ENCODE results near the gene CPEB1.

The CPEB1 gene

DNA sequence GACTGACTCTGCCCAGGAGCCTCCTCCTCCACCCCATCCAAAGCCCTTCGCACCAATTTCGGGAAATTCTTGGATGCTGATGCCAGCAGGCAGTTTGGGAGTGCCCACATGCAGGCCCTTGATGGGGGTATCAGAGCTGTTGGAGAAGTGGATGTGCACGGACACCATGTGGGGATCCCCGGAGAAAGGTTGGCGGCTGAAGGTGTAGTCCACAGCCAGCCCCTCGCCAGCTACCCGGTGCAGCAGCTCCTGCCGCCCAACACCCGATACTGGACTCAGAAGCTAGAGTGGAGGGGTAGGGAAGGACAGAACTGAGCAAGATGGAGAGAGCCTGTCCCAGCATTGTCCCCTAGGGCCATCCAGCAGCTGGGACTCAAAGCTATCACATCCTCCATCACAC is 15.5 kb upstream of the CPEB1 start:
- TF ChIP-seq NFIC (IDR thresholded peaks at IDR 0.05) (no peak), FOXM1 (IDR thresholded peaks at IDR 0.05; ENCODE audit: borderline replicate concordance, low read depth) (no peak), EP300 (IDR thresholded peaks at IDR 0.05; ENCODE audit: borderline replicate concordance) (no peak), YY1 (IDR thresholded peaks at IDR 0.05; ENCODE audit: low read depth) (no peak), TEAD4 (IDR thresholded peaks at IDR 0.05) (no peak), EGR1 (IDR thresholded peaks at IDR 0.05) (no peak), RAD21 (IDR thresholded peaks at IDR 0.05; ENCODE audit: low read depth) (no peak)
- TF ChIP-seq, protein P1, sequence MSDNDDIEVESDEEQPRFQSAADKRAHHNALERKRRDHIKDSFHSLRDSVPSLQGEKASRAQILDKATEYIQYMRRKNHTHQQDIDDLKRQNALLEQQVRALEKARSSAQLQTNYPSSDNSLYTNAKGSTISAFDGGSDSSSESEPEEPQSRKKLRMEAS (IDR thresholded peaks at IDR 0.05), result no peak

DNA sequence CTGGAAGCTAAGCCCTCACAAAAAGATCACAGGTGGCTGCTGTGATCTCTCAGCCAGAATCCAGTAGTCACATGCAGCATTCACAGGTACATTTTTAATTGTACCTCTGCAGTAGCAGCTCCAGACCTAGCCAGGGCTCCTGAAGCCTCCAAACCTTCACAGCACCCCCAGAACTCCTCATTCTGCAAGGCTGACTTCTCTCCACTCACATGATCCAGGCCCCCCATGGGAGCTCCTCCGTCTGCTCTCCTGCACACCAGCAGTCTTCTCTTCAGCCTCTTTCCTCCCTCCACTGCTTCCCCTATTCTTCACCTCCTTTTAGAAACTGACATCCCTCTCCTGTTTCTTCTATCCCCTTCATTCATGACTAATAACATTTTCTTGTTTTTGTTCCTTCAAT is 13.2 kb upstream of the CPEB1 start:
- no peak for TF ChIP-seq RAD21 (IDR thresholded peaks at IDR 0.05; ENCODE audit: low read depth)

DNA sequence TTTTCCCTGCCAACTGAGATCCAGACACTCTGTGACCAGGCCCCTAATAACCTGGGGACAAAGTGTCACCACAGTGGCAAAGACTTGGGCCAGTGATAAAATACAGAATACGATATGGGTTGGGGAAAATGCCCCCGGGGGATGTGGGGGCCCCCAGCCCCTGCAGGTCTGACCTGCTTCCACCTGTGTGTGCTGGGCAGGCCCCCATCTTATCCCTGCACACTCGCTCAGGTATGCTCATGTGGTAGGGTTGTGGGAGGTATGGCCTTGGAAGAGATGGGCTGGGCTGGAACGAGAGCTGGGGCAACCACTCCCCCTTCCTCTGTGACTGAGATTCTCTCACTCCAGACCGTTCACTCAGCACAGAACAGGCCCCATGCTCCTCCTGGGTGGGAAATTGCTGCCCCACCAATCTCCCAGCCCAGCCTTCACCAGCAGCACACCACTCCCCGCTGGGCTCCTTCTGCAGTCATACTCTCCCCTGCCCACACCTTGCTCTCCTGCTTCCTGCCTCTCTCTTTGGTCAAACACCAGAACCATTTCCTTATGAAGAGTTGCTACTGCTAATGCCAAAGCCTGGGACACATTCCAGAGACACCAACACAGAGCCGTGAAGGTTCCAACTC is 9.6 kb upstream of the CPEB1 start:
- TF ChIP-seq TCF12 (IDR thresholded peaks at IDR 0.05; ENCODE audit: low read depth), result no peak

DNA sequence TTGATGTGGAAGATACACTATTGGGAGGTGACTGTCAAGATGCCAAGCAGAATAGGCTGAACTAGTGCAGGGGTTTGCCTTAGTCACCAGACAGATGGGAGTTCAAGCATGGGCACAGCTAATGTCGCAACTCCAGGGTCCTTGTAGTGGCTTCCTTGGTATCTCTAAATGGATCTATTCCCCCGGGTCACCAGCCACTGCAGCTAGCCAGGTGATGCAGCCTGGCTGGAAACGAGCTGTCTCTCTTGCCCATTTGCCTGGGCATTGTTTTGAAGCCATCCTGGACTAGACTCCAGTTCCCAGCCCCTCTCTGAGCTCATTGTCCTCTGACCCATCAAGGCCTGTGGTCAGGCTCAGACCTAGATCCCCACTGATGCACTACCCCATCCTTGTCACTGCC is 8.4 kb upstream of the CPEB1 start:
- TF ChIP-seq EGR1 (IDR thresholded peaks at IDR 0.05) (no peak), EP300 (IDR thresholded peaks at IDR 0.05; ENCODE audit: borderline replicate concordance) (no peak), FOXM1 (IDR thresholded peaks at IDR 0.05; ENCODE audit: borderline replicate concordance, low read depth) (no peak)
- TF ChIP-seq, protein P2, sequence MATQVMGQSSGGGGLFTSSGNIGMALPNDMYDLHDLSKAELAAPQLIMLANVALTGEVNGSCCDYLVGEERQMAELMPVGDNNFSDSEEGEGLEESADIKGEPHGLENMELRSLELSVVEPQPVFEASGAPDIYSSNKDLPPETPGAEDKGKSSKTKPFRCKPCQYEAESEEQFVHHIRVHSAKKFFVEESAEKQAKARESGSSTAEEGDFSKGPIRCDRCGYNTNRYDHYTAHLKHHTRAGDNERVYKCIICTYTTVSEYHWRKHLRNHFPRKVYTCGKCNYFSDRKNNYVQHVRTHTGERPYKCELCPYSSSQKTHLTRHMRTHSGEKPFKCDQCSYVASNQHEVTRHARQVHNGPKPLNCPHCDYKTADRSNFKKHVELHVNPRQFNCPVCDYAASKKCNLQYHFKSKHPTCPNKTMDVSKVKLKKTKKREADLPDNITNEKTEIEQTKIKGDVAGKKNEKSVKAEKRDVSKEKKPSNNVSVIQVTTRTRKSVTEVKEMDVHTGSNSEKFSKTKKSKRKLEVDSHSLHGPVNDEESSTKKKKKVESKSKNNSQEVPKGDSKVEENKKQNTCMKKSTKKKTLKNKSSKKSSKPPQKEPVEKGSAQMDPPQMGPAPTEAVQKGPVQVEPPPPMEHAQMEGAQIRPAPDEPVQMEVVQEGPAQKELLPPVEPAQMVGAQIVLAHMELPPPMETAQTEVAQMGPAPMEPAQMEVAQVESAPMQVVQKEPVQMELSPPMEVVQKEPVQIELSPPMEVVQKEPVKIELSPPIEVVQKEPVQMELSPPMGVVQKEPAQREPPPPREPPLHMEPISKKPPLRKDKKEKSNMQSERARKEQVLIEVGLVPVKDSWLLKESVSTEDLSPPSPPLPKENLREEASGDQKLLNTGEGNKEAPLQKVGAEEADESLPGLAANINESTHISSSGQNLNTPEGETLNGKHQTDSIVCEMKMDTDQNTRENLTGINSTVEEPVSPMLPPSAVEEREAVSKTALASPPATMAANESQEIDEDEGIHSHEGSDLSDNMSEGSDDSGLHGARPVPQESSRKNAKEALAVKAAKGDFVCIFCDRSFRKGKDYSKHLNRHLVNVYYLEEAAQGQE (IDR thresholded peaks at IDR 0.05; ENCODE audit: low read depth), result no peak
- TF ChIP-seq, protein P1 (IDR thresholded peaks at IDR 0.05), result no peak

DNA sequence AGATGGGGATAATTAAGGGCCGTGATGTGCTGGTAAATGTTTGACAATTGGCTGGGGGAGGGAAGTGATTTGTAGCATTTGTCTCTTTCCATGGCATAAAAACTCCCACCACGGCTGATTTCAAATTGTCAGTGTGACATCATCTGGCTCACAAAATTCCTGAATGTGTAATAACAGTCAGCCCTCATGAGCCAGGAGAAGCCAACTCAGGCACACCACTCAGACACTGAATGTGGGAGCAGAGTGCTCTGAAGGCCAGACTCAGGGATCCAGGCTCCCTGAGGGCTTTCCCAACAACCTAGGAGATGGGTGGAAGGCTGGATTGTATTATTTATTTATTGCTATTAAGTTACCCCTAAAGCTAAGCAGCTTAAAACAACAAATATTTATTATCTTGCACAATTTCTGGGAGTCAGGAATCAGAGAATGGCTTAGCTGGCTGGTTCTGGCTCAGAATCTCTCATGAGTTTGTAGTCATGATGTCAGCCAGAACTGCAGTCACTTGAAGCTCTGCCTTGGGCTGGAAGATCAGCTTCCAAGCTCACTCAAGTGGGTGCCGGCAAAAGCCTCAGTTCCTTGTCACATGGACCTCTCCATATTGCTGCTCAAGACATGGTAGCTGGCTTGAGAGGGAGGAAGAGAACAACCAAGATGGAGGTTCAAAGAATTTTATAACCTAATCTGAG is 6.5 kb upstream of the CPEB1 start:
- TF ChIP-seq TEAD4 (IDR thresholded peaks at IDR 0.05) (no peak), RAD21 (IDR thresholded peaks at IDR 0.05; ENCODE audit: low read depth) (no peak), NFIC (IDR thresholded peaks at IDR 0.05) (no peak), TCF12 (IDR thresholded peaks at IDR 0.05; ENCODE audit: low read depth) (no peak), FOXM1 (IDR thresholded peaks at IDR 0.05; ENCODE audit: borderline replicate concordance, low read depth) (no peak), CREB1 (IDR thresholded peaks at IDR 0.05; ENCODE audit: low read depth) (no peak), EGR1 (IDR thresholded peaks at IDR 0.05) (no peak), CEBPB (IDR thresholded peaks at IDR 0.05) (no peak), YY1 (IDR thresholded peaks at IDR 0.05; ENCODE audit: low read depth) (no peak), TAF1 (IDR thresholded peaks at IDR 0.05; ENCODE audit: low read depth) (no peak), ZBTB7A (IDR thresholded peaks at IDR 0.05; ENCODE audit: low read depth) (no peak)
- TF ChIP-seq, protein P2 (IDR thresholded peaks at IDR 0.05; ENCODE audit: low read depth), result no peak

DNA sequence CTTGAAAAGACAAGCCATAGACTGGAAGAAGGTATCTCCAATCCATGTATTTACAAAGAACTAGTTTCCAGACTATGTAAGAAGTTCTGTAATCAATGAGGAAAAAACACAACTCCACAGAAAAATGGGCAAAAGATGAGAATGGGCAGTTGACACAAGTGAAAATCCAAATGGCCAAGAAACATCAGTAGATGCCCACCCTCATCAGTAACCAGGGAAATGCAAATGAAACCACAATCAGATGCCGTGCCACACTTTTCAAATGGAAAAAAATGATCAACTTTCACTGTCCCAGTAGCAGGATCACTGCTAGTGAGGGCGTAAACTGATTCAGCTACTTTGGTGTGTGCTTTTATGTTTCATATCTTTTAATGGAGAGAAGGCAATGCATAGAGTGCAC is 4.5 kb upstream of the CPEB1 start:
- TF ChIP-seq RAD21 (IDR thresholded peaks at IDR 0.05; ENCODE audit: low read depth), result no peak
- TF ChIP-seq, protein P2 (IDR thresholded peaks at IDR 0.05; ENCODE audit: low read depth), result no peak
- TF ChIP-seq FOXM1 (IDR thresholded peaks at IDR 0.05; ENCODE audit: borderline replicate concordance, low read depth), result no peak
- TF ChIP-seq TEAD4 (IDR thresholded peaks at IDR 0.05), result no peak
- TF ChIP-seq TAF1 (IDR thresholded peaks at IDR 0.05; ENCODE audit: low read depth), result no peak
- no peak for TF ChIP-seq TCF12 (IDR thresholded peaks at IDR 0.05; ENCODE audit: low read depth)
- TF ChIP-seq YY1 (IDR thresholded peaks at IDR 0.05; ENCODE audit: low read depth), result no peak
- TF ChIP-seq CEBPB (IDR thresholded peaks at IDR 0.05), result no peak
- no peak for TF ChIP-seq CREB1 (IDR thresholded peaks at IDR 0.05; ENCODE audit: low read depth)
- TF ChIP-seq NFIC (IDR thresholded peaks at IDR 0.05), result no peak
- TF ChIP-seq EP300 (IDR thresholded peaks at IDR 0.05; ENCODE audit: borderline replicate concordance), result no peak
- TF ChIP-seq ZBTB7A (IDR thresholded peaks at IDR 0.05; ENCODE audit: low read depth), result no peak
- TF ChIP-seq, protein P1 (IDR thresholded peaks at IDR 0.05), result no peak
- TF ChIP-seq, protein P3, sequence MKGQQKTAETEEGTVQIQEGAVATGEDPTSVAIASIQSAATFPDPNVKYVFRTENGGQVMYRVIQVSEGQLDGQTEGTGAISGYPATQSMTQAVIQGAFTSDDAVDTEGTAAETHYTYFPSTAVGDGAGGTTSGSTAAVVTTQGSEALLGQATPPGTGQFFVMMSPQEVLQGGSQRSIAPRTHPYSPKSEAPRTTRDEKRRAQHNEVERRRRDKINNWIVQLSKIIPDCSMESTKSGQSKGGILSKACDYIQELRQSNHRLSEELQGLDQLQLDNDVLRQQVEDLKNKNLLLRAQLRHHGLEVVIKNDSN (IDR thresholded peaks at IDR 0.05), result no peak
- no peak for TF ChIP-seq EGR1 (IDR thresholded peaks at IDR 0.05)
